ENCODE data around the gene ABITRAM.

GRCh38 chr9:108904161-108904560 lies 30.0 kb upstream of the ABITRAM start:
- no peak for TF ChIP-seq ZNF274 (IDR thresholded peaks at IDR 0.05; ENCODE audit: low read depth, low read length)
- TF ChIP-seq SUZ12 (IDR thresholded peaks at IDR 0.05; ENCODE audit: extremely low read depth, insufficient read depth, insufficient read length), result no peak

Data from NT2/D1 (cell line).